Breast epithelium (tissue), 4 donors: ENCODE measurements around the gene ROBO3. TPM values are rescaled to one million over a fixed set of nuclear protein-coding genes. Genes with fewer than 3 reads are reported as not detected.
A peak's percentile ranks its signal among the peaks of the same experiment; 100 is the strongest.

Experiments
- DNase-seq, 2 donors: peaks; one replicate each; pipeline ENCODE4 v3.0.0-alpha.2; 2019; ENCODE audit warnings: low spot score in 2 of 2
- H3K27ac ChIP-seq, 2 donors: fragments of 200-600 bp; sonication (generic) in 1 of 2; one replicate each; pipeline ENCODE4 v1.5.1; 2016 to 2019; ENCODE audit warnings: mild to moderate bottlenecking in 1 of 2
- H3K27me3 ChIP-seq, 2 donors: fragments of 200-600 bp; sonication (generic) in 1 of 2; one replicate each; pipeline versions ENCODE4 v1.5.1 to v1.6.0; 2017 to 2019; ENCODE audit warnings: control low read depth in 1 of 2, mild to moderate bottlenecking in 1 of 2
- H3K36me3 ChIP-seq: fragments of 200-600 bp; one replicate; pipeline ENCODE4 v1.5.1; 2019
- H3K4me1 ChIP-seq, 2 donors: fragments of 200-600 bp; sonication (generic); one replicate each; pipeline ENCODE4 v1.5.1; 2016 to 2019; ENCODE audit warnings: control low read depth in 1 of 2
- H3K4me3 ChIP-seq, 3 donors: fragments of 200-600 bp; sonication (generic); 1 replicate in 2 of 3; 2 replicates in 1 of 3; pipeline ENCODE4 v1.5.1; 2016 to 2019; ENCODE audit warnings: mild to moderate bottlenecking in 3 of 3, moderate library complexity in 2 of 3
- H3K9me3 ChIP-seq, 2 donors: fragments of 200-600 bp; sonication (generic) in 1 of 2; one replicate each; pipeline ENCODE4 v1.5.1; 2016 to 2019; ENCODE audit warnings: control low read depth in 1 of 2
- POLR2A ChIP-seq: fragments of 450-650 bp; IDR thresholded peaks from one replicate; pipeline ENCODE4 v1.6.1; 2016; ENCODE audit warnings: antibody characterized with exemption, mild to moderate bottlenecking, moderate library complexity
- POLR2AphosphoS5 ChIP-seq, 3 donors: sonication (generic); formaldehyde crosslinking; IDR thresholded peaks; one replicate each; pipeline ENCODE4 v1.6.1; 2017; ENCODE audit warnings: antibody characterized with exemption in 3 of 3
- intact Hi-C: fragments of 100-400 bp; cut with DNase I; formaldehyde crosslinking; loops from one replicate; pipeline ENCODE4 v1.15.1; 2023; ENCODE audit warnings: low total_unique reads
- total RNA-seq, 3 donors: library from RNA; depleted of rRNA; stranded (reverse); fragments of >200 nt; gene quantifications; one replicate each; pipeline ENCODE4 v1.1.0, GENCODE V29; 2016
- TF ChIP-seq, protein P1 (sequence below), 3 donors: fragments of 450-650 bp; IDR thresholded peaks; one replicate each; pipeline ENCODE4 v1.5.1; 2016 to 2017; ENCODE audit warnings: antibody characterized with exemption in 3 of 3, mild to moderate bottlenecking in 3 of 3, moderate library complexity in 3 of 3

ROBO3 gene
- total RNA-seq, 3 donors from 2014 or later, result 9.1 to 30.9 (median 15.4) TPM

DNA sequence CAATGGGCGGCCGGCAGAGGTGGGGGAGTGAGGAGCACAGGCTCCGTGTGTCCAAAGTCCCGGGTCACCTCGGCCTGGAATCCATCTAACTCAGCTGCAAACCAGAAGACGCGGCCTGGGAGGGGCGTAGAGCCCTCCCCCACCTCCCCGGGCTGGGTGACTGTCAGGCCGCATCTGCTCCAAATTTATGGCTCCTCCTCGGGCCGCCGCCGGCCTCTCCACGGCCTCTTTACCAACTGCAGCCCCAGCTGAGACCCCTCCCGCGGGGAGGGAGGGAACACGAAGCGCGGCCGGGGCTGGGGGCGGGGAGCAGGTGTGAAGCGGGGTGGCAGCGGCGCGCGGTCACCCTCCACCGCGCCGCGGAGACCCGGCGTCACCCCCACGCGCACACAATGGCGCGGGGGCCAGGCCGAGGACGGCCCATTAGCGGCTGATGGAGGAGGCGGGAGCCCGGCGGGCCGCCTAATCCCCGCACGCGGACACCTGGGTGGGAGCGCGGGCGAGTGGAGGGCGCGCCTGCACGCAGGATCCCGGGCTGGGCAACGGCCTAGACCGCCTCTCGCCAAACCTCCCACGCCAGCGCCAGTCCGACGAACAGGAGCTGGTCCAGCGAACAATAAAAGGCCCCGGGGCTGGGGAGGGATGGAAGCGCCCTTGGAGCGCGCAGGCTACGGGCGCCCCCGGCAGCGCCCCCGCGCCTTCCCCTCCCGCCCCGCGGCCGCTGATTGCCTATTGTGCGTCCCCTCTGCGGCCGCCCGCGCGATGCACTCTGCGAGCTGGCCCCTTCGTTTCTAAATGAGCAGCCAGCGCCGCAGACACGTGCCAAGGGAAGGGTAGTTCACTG, 25.9 kb upstream of the ROBO3 start:
- intact Hi-C loops, result loop anchor here (5.0 to 10.0 kb wide), 2 partner anchors 165 to 342 kb away; partner anchors contain the start of genes SIAE and SPA17
- H3K36me3 ChIP-seq, result no peaks in the 10 kb centered on the region
- DNase-seq, result no peak
- peak overlapping the region; percentile 30 to 70 (median 48) for H3K4me3 ChIP-seq
- H3K4me1 ChIP-seq, result peaks cover 7 to 12% of the 10 kb centered on the region in 2 donors
- H3K27me3 ChIP-seq, result peaks cover 10 to 66% of the 10 kb centered on the region in 2 donors
- TF ChIP-seq POLR2A (no peak), POLR2AphosphoS5 (IDR thresholded peaks at IDR 0.05) (no peak)
- TF ChIP-seq, protein P1, sequence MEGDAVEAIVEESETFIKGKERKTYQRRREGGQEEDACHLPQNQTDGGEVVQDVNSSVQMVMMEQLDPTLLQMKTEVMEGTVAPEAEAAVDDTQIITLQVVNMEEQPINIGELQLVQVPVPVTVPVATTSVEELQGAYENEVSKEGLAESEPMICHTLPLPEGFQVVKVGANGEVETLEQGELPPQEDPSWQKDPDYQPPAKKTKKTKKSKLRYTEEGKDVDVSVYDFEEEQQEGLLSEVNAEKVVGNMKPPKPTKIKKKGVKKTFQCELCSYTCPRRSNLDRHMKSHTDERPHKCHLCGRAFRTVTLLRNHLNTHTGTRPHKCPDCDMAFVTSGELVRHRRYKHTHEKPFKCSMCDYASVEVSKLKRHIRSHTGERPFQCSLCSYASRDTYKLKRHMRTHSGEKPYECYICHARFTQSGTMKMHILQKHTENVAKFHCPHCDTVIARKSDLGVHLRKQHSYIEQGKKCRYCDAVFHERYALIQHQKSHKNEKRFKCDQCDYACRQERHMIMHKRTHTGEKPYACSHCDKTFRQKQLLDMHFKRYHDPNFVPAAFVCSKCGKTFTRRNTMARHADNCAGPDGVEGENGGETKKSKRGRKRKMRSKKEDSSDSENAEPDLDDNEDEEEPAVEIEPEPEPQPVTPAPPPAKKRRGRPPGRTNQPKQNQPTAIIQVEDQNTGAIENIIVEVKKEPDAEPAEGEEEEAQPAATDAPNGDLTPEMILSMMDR (IDR thresholded peaks at IDR 0.05), result no peak
- no peak overlapping the region for H3K27ac ChIP-seq
- H3K9me3 ChIP-seq, result no peaks in the 10 kb centered on the region

DNA sequence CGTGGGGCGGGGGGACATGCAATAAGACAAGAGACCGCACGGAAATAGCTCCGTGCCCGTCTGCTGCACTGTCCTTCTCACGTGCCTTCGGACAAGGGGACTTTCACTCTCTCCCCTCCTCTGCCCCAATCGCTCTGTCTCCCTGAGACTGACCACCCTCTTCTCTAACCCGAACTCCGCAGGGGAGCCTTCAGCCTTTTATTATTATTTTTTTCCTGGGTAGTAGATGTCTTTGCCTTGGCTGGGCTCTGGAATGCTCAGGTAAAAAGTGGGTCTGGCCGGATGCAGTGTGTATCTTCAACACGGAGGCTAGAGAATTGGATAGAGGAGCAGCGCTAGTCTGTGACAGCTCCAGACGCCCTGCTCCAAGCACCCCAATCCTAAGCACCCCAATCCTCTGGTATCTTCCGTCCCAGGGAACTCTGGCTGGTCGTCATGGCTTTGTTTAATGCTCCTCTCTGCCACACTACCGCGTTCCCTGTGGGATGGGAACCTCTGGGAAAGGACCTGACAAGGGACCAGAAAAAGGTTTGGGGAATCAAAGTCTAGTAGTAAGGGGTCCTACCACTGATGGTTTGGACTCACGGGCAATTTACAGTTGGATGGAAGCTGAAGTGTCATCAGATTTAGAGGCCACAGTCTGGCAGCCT, 25.1 kb upstream of the ROBO3 start:
- peak overlapping the region; percentile 30 to 70 (median 48) for H3K4me3 ChIP-seq
- intact Hi-C loops, result loop anchor here (2.0 to 10.0 kb wide), 3 partner anchors 73 to 343 kb away; partner anchors contain the start of genes SIAE and SPA17
- H3K36me3 ChIP-seq, result no peaks in the 10 kb centered on the region
- TF ChIP-seq POLR2A, result no peak
- TF ChIP-seq POLR2AphosphoS5 (IDR thresholded peaks at IDR 0.05), result no peak
- TF ChIP-seq, protein P1 (IDR thresholded peaks at IDR 0.05), result no peak
- peaks cover 7 to 12% of the 10 kb centered on the region in 2 donors for H3K4me1 ChIP-seq
- no peak for DNase-seq
- H3K27ac ChIP-seq, result no peak overlapping the region
- H3K27me3 ChIP-seq, result peaks cover 10 to 73% of the 10 kb centered on the region in 2 donors
- no peaks in the 10 kb centered on the region for H3K9me3 ChIP-seq

DNA sequence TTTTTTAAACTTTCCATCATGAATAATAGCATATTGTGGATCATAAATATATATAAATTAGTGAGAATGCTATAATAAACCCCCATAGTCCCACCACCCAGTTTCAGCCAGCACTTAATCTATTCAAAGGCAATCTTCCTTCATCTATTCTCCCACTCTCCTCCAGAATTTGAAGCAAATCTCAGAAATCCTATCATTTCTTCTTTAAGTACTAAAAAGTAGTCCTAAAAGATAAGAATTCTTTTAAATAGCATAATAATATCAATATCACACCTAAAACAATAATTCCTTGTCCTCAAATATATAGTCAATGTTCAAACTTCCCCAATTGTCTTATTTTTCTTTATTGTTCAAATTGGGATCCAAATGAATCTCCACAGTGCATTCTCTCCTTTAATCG, 24.6 kb upstream of the ROBO3 start:
- Histone ChIP-seq H3K9me3 (no peaks in the 10 kb centered on the region), H3K36me3 (no peaks in the 10 kb centered on the region), H3K4me1 (peaks cover 7 to 12% of the 10 kb centered on the region in 2 donors), H3K4me3 (no peak overlapping the region), H3K27ac (no peak overlapping the region), H3K27me3 (peaks cover 15 to 79% of the 10 kb centered on the region in 2 donors)
- TF ChIP-seq POLR2A (no peak), POLR2AphosphoS5 (IDR thresholded peaks at IDR 0.05) (no peak)
- TF ChIP-seq, protein P1 (IDR thresholded peaks at IDR 0.05), result no peak
- intact Hi-C loops, result loop anchor here (2.0 kb wide), 1 partner anchor 74 kb away; no protein-coding TSS in a partner anchor
- no peak for DNase-seq

DNA sequence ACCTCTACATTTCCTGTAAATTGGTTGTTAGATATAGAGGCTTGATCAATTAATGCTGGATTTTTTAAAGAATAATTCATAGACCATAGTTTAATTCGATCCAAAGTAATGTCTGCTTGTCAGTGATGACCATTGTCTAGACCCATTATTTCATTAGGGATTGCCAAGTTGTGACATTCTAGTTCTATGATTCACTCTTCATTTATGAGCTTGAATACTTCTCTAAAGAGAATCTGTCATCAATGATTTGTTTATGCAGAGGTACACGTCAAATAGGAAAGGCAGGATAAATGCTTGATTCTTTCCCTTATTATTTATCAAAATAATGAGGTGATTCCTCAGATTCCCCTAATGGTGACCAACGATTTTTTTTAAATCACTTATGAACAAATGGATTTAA, 24.0 kb upstream of the ROBO3 start:
- Histone ChIP-seq H3K27ac (no peak overlapping the region), H3K36me3 (no peaks in the 10 kb centered on the region), H3K27me3 (peaks cover 16 to 84% of the 10 kb centered on the region in 2 donors), H3K4me1 (peaks cover 7 to 12% of the 10 kb centered on the region in 2 donors), H3K4me3 (no peak overlapping the region), H3K9me3 (no peaks in the 10 kb centered on the region)
- DNase-seq, result no peak
- TF ChIP-seq POLR2A (no peak), POLR2AphosphoS5 (IDR thresholded peaks at IDR 0.05) (no peak)
- TF ChIP-seq, protein P1 (IDR thresholded peaks at IDR 0.05), result no peak
- intact Hi-C loops, result loop anchor here (2.0 kb wide), 1 partner anchor 74 kb away; no protein-coding TSS in a partner anchor
